Astrocyte of the spinal cord (primary cell): ENCODE results near the gene ACTG1.

Experiments used
- DNase-seq: peaks from one replicate; pipeline ENCODE4 v3.0.0; 2011; ENCODE audit warnings: low read depth, low spot score
- H3K4me3 ChIP-seq: 2 replicates; pipeline ENCODE4 v1.5.1; 2011; ENCODE audit warnings: low read depth, mild to moderate bottlenecking, low read length, moderate library complexity
- in situ Hi-C: cut with HindIII; loops from 2 replicates; pipeline ENCODE4 v1.10.0; 2017; ENCODE audit warnings: low sequenced_read_pairs
- TF ChIP-seq, protein P1 (sequence below): IDR thresholded peaks from 2 replicates; pipeline ENCODE4 v1.5.1; 2012; ENCODE audit warnings: low read depth, mild to moderate bottlenecking, low read length, inconsistent platforms

Gene ACTG1

DNA sequence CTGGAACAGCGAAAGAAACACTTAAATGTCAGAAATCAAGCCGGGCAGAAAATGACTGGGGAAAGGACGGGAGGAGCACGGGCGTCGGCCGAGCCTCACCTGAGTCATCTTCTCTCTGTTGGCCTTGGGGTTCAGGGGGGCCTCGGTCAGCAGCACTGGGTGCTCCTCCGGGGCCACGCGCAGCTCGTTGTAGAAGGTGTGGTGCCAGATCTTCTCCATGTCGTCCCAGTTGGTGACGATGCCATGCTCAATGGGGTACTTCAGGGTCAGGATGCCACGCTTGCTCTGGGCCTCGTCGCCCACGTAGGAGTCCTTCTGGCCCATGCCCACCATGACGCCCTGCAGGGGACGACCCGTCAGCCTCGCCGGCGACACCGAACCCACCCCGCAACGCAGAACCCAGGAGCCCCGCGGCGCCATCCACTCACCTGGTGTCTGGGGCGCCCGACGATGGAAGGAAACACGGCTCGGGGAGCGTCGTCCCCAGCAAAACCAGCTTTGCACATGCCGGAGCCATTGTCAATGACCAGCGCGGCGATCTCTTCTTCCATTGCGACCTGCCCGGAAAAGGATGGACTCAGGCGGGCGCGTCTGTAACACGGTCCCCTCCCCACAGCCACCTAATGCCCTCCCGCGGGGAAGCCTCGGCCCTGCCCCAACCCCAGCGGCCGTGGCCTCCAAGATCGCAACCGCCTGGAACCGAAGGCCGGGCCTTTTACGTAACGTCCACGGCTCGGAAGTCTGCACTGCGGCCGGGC, 616 bp downstream of the ACTG1 start:
- in situ Hi-C loops: loop anchor here (10.0 kb wide), 1 partner anchor 107 kb away; no protein-coding TSS in a partner anchor

DNA sequence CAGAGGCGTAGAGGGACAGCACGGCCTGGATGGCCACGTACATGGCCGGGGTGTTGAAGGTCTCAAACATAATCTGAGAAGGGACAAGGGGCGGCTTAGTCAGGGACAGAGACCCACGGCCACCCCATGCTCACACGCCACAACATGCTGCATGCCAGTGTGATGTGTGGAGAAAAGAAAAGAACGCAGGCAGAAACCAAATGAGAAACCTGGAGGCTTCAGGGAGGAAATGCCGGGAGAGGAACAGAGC, 1.1 kb downstream of the ACTG1 start:
- H3K4me3 ChIP-seq: peak overlapping the region; percentile 88
- DNase-seq: no peak
- in situ Hi-C loops: loop anchor here (10.0 kb wide), 1 partner anchor 107 kb away; no protein-coding TSS in a partner anchor
- TF ChIP-seq, protein P1, sequence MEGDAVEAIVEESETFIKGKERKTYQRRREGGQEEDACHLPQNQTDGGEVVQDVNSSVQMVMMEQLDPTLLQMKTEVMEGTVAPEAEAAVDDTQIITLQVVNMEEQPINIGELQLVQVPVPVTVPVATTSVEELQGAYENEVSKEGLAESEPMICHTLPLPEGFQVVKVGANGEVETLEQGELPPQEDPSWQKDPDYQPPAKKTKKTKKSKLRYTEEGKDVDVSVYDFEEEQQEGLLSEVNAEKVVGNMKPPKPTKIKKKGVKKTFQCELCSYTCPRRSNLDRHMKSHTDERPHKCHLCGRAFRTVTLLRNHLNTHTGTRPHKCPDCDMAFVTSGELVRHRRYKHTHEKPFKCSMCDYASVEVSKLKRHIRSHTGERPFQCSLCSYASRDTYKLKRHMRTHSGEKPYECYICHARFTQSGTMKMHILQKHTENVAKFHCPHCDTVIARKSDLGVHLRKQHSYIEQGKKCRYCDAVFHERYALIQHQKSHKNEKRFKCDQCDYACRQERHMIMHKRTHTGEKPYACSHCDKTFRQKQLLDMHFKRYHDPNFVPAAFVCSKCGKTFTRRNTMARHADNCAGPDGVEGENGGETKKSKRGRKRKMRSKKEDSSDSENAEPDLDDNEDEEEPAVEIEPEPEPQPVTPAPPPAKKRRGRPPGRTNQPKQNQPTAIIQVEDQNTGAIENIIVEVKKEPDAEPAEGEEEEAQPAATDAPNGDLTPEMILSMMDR: no peak

More for the DNA sequence above, 616 bp downstream of the ACTG1 start:
- TF ChIP-seq, protein P1: no peak
- H3K4me3 ChIP-seq: peak overlapping the region; percentile 88
- no peak for DNase-seq

DNA sequence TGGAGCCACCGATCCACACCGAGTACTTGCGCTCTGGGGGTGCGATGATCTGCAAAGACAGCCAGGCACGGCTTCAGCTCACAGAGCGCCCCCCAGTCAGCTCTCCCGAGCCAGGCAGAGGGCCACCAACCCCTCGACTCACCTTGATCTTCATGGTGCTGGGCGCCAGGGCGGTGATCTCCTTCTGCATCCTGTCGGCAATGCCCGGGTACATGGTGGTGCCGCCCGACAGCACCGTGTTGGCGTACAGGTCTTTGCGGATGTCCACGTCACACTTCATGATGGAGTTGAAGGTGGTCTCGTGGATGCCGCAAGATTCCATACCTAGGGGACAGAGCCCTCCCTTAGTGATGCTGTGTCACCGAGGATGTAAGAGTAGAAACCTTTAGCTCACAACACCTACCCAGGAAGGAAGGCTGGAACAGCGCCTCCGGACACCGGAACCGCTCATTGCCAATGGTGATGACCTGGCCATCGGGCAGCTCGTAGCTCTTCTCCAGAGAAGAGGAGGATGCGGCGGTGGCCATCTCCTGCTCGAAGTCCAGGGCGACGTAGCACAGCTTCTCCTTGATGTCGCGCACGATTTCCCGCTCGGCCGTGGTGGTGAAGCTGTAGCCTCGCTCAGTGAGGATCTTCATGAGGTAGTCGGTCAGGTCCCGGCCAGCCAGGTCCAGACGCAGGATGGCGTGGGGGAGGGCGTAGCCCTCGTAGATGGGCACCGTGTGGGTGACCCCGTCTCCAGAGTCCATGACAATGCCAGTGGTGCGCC, 1.6 kb downstream of the ACTG1 start:
- TF ChIP-seq, protein P1: no peak
- peak overlapping the region; percentile 88 for H3K4me3 ChIP-seq
- in situ Hi-C loops: loop anchor here (10.0 kb wide), 1 partner anchor 106 kb away; no protein-coding TSS in a partner anchor
- DNase-seq: peak; percentile 43

DNA sequence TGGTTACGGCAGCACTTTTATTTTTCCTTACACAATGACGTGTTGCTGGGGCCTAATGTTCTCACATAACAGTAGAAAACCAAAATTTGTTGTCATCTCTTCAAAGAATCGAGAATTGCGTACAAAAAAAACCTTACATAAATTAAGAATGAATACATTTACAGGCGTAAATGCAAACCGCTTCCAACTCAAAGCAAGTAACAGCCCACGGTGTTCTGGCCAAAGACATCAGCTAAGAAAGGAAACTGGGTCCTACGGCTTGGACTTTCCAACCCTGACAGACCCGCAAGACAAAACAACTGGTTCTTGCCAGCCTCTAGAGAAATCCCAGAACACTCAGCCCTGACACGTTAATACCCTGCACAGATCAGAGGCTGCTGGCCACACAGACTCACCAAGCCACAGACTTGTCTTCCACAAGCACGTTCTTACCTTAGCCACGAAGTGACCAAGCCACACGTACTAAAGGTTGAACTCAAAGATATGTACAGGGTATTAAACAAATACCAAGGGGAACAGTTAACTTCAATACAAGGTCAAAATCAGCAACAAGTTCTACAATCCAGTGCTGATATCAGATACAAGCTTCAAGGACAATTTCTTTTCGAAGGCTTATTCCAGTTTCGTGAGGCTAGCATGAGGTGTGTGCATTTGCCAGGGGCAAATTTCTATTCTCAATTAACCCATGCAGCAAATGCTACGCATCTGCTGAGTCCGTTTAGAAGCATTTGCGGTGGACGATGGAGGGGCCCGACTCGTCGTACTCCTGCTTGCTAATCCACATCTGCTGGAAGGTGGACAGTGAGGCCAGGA, 2.4 kb downstream of the ACTG1 start:
- no peak for DNase-seq
- TF ChIP-seq, protein P1: no peak
- peak overlapping the region; percentile 88 for H3K4me3 ChIP-seq
- in situ Hi-C loops: loop anchor here (10.0 kb wide), 1 partner anchor 105 kb away; no protein-coding TSS in a partner anchor

DNA sequence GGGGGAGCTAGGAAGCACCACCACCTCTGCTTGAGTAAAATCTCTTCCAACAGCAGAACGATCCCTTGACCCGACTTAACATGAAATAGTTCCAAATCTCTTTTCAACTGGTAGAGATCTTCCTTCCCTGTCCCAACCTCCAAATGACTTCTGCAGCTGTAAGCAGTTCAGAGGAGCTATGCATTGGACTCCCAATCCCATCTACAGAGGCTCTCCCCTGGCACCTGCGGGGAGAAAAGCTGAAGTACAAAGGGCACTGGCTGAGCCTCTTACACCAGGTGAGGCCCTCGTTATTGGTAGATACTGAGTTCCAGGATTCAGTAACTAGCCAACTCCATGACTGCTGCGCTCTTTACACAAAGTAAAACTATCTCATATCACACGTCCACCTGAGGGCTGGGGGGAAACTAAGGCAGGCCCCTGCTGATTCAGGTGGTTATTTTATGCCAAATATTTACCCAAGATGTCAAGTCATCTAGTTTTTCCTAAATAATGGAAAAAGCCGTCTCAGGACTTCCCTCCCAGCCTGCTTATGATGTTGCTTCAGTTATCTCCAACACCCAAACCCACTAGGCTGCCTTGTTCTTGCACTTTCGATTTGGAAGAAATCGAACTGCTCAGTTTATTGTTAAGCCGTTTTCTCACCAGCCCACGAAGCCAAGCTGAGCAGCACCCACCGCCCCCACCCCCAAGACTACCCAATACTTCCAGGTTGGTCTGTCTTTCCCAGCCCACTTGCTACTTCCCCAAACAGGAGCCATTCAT, 3.2 kb downstream of the ACTG1 start:
- TF ChIP-seq, protein P1: no peak
- peak overlapping the region; percentile 88 for H3K4me3 ChIP-seq
- in situ Hi-C loops: no loop called here
- DNase-seq: no peak
